Stimulated activated CD4-positive, alpha-beta T cell treated with anti-CD3 and anti-CD28 coated beads, Interleukin-12 subunit alpha, Interleukin-12 subunit beta, amount 100 ng/mL, for 24 hours (primary cell): ENCODE results near the gene OR13A1.
"Not testable (repeated sequence)": the region's sequence is repeated elsewhere in the genome, so short reads cannot be mapped to it uniquely, and the experiment has no call there.

Experiments
- DNase-seq, 2 experiments: peaks; one replicate each; pipeline ENCODE4 v3.0.0-alpha.2; 2020; ENCODE audit warnings: low read depth in 2 of 2

The OR13A1 gene, protein sequence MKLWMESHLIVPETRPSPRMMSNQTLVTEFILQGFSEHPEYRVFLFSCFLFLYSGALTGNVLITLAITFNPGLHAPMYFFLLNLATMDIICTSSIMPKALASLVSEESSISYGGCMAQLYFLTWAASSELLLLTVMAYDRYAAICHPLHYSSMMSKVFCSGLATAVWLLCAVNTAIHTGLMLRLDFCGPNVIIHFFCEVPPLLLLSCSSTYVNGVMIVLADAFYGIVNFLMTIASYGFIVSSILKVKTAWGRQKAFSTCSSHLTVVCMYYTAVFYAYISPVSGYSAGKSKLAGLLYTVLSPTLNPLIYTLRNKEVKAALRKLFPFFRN

DNA sequence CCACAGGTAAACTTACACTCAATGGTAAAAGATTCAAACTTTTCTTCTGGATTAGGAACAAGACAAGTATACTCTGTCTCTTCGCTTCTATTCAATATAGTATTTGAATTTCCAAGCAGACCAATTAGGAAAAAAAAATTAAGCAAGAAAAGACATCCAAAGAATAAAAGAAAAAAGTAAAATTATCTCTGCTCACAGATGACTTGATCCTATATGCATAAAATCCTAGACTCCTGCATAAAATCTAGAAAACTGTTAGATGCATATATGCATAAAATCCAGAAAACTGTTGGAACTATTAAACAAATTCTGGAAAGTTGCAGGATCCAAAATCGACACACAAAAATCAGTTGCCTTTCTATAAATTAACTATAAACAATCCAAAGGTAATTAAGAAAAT lies at the start of gene OR13A1:
Gene OR13A1, minus strand, starts transcription at position 101 of the 400 bp plus-strand sequence. CDS start 11,186 bp downstream, outside the sequence.
- DNase-seq = no peak

DNA sequence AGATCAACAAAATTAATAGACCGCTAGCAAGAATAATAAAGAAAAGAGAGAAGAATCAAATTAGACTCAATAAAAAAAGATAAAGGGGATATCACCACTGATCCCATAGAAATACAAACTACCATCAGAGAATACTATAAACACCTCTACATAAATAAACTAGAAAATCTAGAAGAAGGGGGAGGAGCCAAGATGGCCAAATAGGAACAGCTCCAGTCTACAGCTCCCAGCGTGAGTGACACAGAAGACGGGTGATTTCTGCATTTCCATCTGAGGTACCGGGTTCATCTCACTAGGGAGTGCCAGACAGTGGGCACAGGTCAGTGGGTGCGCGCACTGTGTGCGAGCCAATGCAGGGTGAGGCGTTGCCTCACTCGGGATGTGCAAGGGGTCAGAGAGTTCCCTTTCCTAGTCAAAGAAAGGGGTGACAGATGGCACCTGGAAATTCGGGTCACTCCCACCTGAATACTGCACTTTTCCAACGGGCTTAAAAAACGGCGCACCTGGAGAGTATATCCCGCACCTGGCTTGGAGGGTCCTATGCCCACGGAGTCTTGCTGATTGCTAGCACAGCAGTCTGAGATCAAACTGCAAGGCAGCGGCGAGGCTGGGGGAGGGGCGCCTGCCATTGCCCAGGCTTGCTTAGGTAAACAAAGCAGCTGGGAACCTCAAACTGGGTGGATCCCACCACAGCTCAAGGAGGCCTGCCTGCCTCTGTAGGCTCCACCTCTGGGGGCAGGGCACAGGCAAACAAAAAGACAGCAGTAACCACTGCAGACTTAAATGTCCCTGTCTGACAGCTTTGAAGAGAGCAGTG lies 46.8 kb upstream of the OR13A1 start:
- not testable (repeated sequence) for DNase-seq

DNA sequence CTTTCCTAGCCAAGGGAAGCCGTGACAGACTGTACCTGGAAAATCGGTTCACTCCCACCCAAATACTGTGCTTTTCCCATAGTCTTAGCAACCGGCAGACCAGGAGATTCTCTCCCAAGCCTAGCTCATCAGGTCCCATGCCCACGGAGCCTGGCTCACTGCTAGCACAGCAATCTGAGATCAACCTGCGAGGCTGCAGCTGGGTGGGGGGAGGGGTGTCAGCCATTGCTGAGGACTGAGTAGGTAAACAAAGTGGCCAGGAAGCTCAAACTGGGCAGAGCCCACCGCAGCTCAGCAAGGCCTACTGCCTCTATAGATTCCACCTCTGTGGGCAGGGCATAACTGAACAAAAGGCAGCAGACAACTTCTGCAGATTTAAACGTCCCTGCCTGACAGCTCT lies 43.6 kb upstream of the OR13A1 start:
- not testable (repeated sequence) for DNase-seq

DNA sequence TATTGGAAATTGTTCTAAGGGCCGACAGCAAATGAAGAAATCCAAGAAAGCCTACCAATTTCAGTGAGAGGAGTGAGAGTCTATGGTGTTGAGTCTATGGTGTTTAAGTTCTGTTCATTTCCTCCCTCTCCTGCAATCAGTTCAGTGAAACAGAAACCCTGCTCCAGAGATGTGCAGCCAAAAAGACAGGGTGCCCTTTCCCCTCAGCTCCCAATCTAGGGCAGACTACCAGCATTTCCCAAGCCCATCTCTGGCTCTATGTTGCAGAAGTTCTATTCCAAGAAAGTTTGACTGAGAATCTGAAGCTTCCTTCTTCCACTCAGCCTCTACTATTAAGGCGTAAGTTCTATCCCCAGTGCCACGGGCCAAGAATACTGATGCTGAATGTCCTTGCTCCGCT lies 40.1 kb upstream of the OR13A1 start:
- no peak for DNase-seq

DNA sequence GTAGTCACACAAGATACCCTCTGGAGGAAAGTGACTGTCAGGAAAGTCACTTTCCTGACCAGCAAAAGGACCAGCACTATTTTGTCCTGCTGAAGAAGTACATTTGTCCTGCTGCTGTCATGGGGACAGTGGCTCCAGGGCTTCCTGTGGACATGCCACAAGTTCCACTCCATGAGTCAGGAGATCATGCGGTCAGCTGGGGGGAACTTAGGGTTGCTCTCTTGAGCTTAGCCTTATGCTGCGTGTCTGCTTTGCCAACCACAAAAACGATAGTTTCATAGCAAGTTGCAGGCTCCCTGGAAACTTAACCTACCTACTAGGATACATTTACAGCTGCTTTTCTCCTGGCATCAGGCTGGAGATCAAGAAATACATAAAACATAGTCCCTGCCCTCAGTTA lies 38.9 kb upstream of the OR13A1 start:
- no peak for DNase-seq

DNA sequence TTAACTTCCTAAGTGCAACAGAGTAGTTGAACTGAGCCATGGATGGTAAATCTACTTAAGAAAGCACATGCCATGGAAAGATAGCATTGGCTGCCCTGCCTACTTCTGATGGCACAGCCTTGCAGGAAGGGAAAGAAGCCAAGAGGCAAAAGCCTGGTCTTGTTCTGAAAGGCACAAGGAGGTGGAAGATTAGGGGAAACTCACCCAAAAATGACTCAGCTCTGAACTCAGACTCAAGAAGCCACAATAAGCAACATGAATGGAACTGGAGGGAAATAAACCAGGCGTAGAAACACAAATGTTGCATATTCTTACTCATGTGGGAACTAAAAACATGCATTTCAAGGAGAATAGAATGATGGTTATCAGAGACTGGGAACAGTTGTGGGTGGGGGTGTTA lies 37.8 kb upstream of the OR13A1 start:
- no peak for DNase-seq

DNA sequence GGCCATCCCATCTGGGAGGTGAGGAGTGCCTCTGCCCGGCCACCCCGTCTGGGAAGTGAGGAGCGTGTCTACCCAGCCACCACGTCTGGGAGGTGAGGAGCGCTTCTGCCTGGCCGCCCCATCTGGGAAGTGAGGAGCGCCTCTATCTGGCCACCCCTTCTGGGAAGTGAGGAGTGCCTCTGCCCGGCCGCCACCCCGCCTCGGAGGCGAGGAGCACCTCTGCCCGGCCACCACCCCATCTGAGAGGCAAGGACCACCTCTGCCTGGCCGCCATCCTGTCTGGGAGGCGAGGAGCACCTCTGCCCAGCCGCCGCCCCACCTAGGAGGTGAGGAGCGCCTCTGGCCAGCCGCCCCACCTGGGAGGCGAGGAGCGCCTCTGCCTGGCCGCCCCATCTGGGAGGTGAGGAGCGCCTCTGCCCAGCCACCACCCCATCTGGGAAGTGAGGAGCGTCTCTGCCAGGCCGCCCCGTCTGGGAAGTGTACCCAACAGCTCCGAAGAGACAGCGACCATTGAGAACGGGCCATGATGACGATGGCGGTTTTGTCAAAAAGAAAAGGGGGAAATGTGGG lies 32.9 kb upstream of the OR13A1 start:
- DNase-seq = not testable (repeated sequence)

DNA sequence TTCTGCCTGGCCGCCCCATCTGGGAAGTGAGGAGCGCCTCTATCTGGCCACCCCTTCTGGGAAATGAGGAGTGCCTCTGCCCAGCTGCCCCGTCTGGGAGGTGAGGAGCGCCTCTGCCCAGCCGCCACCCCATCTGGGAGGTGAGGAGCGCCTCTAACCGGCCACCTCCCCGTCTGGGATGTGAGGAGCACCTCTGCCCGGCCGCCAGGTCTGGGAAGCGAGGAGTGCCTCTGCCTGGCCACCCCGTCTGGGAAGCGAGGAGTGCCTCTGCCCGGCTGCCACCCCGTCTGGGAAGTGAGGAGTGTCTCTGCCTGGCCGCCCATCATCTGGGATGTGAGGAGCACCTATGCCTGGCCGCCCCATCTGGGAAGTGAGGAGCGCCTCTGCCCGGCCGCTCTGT lies 32.1 kb upstream of the OR13A1 start:
- not testable (repeated sequence) for DNase-seq

DNA sequence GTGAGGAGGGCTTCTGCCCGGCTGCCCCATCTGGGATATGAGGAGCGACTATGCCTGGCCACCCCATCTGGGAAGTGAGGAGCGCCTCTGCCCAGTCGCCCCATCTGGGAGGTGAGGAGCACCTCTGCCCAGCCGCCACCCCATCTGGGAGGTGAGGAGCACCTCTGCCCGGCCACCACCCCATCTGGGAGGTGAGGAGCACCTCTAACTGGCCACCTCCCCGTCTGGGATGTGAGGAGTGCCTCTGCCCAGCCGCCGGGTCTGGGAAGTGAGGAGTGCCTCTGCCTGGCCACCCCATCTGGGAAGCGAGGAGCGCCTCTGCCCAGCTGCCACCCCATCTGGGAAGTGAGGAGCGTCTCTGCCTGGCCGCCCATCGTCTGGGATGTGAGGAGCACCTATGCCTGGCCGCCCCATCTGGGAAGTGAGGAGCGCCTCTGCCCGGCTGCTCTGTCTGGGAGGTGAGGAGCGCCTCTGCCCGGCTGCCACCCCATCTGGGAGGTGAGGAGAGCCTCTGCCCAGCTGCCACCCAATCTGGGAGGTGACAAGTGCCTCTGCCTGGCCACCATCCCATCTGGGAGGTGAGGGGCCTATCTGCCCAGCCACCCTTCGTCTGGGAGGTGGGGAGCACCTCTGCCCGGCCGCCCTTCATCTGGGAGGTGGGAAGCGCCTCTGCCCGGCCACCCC lies 31.4 kb upstream of the OR13A1 start:
- DNase-seq = not testable (repeated sequence)

DNA sequence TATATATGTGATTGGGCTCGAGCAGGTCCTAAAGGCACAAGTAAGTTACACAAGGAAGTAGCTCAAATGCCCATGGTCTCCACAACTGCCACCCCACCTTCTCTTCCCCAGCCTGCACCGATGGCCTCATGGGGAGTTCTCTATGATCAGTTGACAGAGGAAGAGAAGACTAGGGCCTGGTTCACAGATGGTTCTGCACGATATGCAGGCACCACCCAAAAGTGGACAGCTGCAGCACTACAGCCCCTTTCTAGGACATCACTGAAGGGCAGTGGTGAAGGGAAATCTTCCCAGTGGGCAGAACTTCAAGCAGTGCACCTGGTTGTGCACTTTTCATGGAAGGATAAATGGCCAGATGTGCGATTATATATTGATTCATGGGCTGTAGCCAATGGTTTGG lies 25.0 kb upstream of the OR13A1 start:
- not testable (repeated sequence) for DNase-seq

DNA sequence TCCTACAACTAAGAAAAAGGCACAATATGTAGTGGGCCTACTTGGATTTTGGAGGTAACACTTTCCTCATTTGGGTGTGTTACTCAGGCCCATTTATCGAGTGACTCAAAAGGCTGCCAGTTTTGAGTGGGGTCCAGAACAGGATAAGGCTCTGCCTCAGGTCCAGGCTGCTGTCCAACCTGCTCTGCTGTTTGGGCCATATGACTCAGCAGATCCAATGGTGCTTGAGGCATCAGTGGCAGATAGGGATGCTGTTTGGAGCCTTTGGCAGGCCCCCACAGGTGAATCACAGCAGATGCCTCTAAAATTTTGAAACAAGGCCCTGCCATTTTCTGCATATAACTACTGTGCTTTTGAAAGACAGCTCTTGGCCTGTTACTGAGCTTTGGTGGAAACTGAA lies 24.5 kb upstream of the OR13A1 start:
- no peak for DNase-seq

DNA sequence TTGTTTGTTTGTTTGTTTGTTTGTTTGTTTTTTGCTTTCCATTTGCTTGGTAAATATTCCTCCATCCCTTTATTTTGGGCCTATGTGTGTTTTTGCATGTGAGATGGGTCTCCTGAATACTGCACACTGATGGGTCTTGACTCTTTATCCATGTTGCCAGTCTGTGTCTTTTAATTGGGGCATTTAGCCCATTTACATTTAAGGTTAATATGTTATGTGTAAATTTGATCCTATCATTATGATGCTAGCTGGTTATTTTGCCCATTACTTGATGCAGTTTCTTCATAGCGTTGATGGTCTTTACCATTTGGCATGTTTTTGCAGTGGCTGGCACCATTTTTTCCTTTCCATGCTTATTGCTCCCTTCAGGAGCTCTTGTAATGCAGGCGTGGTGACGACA lies 16.4 kb upstream of the OR13A1 start:
- not testable (repeated sequence) for DNase-seq

DNA sequence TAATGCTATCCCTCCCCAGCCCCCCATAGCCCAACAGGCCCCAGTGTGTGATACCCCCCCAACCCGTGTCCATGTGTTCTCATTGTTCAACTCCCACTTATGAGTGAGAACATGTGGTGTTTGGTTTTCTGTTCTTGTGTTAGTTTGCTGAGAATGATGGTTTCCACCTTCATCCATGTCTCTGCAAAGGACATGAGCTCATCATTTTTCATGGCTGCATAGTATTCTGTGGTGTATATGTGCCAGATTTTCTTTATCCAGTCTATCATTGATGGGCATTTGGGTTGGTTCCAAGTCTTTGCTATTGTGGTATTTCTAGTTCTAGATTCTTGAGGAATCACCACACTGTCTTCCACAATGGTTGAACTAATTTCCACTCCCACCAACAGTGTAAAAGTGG lies 11.5 kb upstream of the OR13A1 start:
- not testable (repeated sequence) for DNase-seq

DNA sequence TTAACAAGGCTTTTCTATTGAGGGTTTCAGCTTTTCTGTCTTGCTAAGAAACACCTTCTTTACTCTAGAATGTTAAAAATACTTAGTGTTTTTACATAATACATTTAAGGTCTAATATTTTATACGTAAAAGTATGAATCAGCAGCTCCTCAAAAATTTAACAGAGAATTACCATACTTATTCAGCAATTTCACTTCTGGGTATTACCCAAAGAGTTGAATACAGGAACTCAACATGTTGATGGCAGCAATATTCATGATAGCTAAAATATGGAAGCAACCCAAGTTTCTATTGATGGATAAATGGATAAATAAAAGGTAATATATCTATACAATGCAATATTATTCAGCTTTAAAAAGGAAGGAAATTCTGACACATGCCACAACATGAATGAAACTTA lies 9.7 kb upstream of the OR13A1 start:
- DNase-seq = no peak

DNA sequence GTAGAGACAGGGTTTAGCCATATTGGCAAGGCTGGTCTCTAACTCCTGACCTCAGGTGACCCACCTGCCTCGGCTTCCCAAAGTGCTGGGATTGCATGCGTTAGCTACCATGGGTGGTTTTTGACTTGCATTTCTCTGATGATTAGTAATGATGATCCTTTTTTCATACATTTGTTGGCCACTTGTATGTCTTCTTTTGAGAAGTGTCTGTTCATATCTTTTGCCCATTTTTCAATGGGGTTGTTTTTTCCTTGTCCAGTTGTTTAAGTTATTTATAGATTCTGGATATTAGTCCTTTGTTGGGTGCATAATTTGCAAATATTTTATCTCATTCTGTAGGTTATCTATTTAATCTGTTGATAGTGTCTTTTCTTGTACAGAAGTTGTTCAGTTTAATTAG lies 4.3 kb upstream of the OR13A1 start:
- DNase-seq = no peak

DNA sequence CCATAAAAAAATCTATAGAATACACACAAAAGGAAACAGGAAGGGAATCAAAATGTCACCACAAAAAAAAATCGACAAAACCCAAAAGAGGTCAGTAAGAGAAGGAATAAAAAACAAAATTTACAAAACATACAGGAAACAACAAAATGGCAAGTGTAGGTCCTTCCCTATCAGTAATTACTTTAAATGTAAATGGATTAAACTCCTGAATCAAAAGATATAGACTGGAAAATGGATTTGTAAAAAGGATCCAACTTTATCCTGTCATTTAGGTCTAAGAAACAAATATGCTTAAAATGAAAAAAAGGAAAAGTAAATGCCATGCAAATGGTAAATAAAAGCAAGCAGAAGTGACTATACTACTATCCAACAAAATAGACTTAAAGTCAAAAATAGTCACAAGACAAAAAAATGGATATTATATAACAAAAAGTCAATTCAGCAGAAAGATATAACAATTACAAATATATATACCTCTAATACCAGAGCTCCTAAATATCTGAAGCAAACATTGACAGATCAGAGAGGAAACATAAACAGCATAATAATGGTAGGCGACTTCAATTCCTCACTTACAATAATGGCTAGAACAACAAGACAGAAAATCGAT lies 2.0 kb downstream of the OR13A1 start:
- no peak for DNase-seq

DNA sequence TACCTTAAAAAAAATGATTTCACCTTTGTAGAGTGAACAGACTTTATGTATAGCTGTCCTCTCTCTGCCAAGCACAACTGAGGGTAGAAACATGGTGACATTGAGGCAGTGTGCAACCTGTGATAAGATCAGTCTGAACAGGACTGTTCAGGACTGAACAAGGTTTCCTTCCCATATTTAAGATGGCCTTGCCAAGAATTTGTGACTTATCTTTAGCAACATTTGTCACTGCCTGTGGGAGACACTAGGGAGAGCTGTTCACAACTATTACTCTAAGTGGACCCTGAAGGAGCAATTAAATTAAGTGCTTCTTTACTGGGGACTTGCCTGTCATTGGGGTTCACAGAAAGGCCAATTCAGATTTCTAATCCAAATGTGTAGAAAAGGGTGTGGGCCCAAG lies 6.7 kb downstream of the OR13A1 start:
- DNase-seq = no peak

DNA sequence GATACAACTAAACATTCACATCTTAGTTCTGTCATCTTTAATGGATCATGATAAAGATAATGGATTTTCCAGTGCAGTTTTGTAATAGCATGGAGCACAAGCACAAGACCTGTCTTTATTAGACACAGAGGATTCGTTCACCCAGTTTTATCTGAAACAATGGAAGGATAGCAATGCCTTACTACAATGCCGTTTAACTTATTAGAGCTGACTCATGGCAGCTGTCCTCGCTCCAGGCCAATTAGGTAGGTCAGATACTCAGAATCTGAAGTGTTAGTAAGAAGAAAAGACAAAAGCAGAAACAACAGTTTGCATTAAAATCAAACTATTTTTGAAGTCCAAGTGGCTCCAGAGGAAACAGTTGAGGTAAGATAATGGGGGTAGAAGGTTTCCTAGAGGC lies 12.8 kb downstream of the OR13A1 start:
- no peak for DNase-seq

DNA sequence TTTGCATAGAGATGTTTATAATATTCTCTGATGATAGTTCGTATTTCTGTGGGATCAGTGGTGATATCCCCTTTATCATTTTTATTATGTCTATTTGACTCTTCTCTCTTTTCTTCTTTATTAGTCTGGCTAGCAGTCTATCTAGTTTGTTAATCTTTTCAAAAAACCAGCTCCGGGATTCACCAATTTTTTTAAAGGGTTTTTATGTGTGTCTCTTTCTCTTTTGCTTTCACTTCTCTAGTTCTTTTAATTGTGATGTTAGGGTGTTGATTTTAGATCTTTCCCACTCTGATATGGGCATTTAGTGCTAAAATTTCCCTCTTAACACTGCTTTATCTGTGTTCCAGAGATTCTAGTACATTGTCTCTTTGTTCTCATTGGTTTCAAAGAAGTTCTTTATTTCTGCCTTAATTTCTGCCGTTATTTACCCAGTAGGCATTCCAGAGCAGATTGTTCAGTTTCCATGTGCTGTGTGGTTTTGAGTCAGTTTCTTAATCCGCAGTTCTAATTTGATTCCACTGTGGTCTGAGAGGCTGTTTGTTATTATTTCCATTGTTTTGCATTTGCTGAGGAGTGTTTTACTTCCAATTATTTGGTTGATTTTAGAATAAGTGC lies 17.0 kb downstream of the OR13A1 start:
- not testable (repeated sequence) for DNase-seq

DNA sequence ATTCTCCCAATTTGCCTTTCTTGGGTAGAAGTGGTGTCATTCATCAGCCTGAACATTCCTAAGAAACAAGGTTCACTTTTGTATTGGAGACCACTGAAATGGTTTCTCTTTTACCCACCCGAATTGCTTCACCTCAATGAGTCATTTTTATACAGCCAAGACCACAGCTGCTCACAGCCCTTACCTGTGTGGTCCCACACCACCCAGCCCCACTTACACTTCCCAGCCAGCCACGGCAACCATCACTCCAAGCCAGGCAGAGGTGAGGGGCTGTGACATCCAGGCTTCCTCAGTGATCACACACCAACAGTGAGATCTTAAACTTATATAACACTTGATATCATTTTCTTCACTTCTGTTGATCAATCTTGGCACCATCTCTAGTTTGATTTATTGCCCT lies 20.7 kb downstream of the OR13A1 start:
- DNase-seq = no peak

DNA sequence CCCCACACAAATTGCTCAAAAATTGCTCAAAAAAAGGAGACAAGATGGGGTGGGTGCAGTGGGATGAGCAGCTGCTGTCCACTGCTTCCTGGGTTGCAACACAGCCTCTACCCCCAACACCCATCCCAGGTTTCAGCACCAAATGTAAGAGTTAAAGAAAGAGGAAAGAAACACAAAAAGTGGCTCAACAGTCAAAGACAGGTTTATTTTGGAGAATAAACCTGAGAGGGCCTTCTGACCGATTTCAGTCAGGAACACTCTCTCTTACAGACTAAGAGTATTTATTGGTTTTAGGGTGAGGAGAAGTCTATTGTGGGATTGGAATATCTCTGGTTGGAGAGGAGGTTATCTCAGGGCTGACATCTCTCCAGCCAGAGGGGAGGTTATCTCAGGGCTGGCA lies 28.4 kb downstream of the OR13A1 start:
- no peak for DNase-seq
